ENCODE data around the gene TERT. TPM values are rescaled to one million over a fixed set of nuclear protein-coding genes. Genes with fewer than 3 reads are reported as not detected.

TERT gene
- total and polyA plus RNA-seq, 4 experiments from 2014 or later: 0.12 to 0.13 TPM; not detected in 2

- no peak overlapping the region for H3K27ac ChIP-seq (ENCODE audit: low read depth, low read length)
- peaks cover 0 to 13% (median 4%) of the 10 kb centered on the region in 4 donors for H3K4me1 Mint-ChIP-seq
- intact Hi-C loops (cut with micrococcal nuclease): no loop called here
- H3K9me3 ChIP-seq (ENCODE audit: control insufficient read depth in 1 of 2, low read length in 2 of 2): no peaks in the 10 kb centered on the region
- CTCF ChIA-PET (ENCODE audit: partially characterized antibody): interaction anchor here (1.1 to 1.6 kb wide), 2 partner anchors 10 to 159 kb away, joined by 3 to 5 read pairs; no protein-coding TSS in a partner anchor
- H3K27ac Mint-ChIP-seq: peak overlapping the region in 3 of 7 donors; percentile 0 to 30 (median 14)
- H3K4me3 ChIP-seq (ENCODE audit: low read length in 2 of 2): no peak overlapping the region
- H3K4me3 Mint-ChIP-seq: no peak overlapping the region
- H3K27me3 Mint-ChIP-seq: no peaks in the 10 kb centered on the region
- no peaks in the 10 kb centered on the region for H3K9me3 Mint-ChIP-seq
- POLR2A ChIA-PET (ENCODE audit: partially characterized antibody): interaction anchor here (0.6 to 2.1 kb wide), 2 partner anchors 10 kb away, joined by 3 to 8 read pairs; no protein-coding TSS in a partner anchor
- H3K27me3 ChIP-seq (ENCODE audit: insufficient read depth, low read length): no peaks in the 10 kb centered on the region
- H3K4me1 ChIP-seq (ENCODE audit: insufficient read depth, low read length): no peaks in the 10 kb centered on the region
- peaks cover 61% of the 10 kb centered on the region for H3K36me3 ChIP-seq (ENCODE audit: insufficient read depth, low read length)
- peaks cover 22 to 63% of the 10 kb centered on the region in 2 donors for H3K36me3 Mint-ChIP-seq
- DNase-seq: no peak
These were observed 31.1 kb upstream of the TERT start for GRCh38 chr5:1325870-1326531.

GRCh38 chr5:1325191-1325741 lies 30.4 kb upstream of the TERT start:
- Mint-ChIP-seq H3K27ac (no peak overlapping the region), H3K4me3 (no peak overlapping the region), H3K4me1 (peaks cover 0 to 13% (median 4%) of the 10 kb centered on the region in 4 donors), H3K9me3 (no peaks in the 10 kb centered on the region), H3K36me3 (peaks cover 28 to 62% of the 10 kb centered on the region in 2 donors), H3K27me3 (no peaks in the 10 kb centered on the region)
- intact Hi-C loops (cut with micrococcal nuclease): no loop called here
- Histone ChIP-seq H3K4me3 (ENCODE audit: low read length in 2 of 2) (no peak overlapping the region), H3K36me3 (ENCODE audit: insufficient read depth, low read length) (peaks cover 60% of the 10 kb centered on the region), H3K9me3 (ENCODE audit: control insufficient read depth in 1 of 2, low read length in 2 of 2) (no peaks in the 10 kb centered on the region), H3K27me3 (ENCODE audit: insufficient read depth, low read length) (no peaks in the 10 kb centered on the region), H3K27ac (ENCODE audit: low read depth, low read length) (no peak overlapping the region), H3K4me1 (ENCODE audit: insufficient read depth, low read length) (no peaks in the 10 kb centered on the region)
- DNase-seq: no peak
- CTCF ChIA-PET (ENCODE audit: partially characterized antibody): interaction anchor here (1.1 to 1.6 kb wide), 2 partner anchors 10 to 158 kb away, joined by 3 to 5 read pairs; no protein-coding TSS in a partner anchor
- POLR2A ChIA-PET (ENCODE audit: partially characterized antibody): interaction anchor here (2.1 kb wide), 1 partner anchor 9 kb away, joined by 8 read pairs; no protein-coding TSS in a partner anchor

- H3K27ac Mint-ChIP-seq: no peak overlapping the region
- Histone ChIP-seq H3K9me3 (ENCODE audit: control insufficient read depth in 1 of 2, low read length in 2 of 2) (no peaks in the 10 kb centered on the region), H3K4me3 (ENCODE audit: low read length in 2 of 2) (no peak overlapping the region), H3K27me3 (ENCODE audit: insufficient read depth, low read length) (no peaks in the 10 kb centered on the region), H3K27ac (ENCODE audit: low read depth, low read length) (no peak overlapping the region), H3K4me1 (ENCODE audit: insufficient read depth, low read length) (no peaks in the 10 kb centered on the region), H3K36me3 (ENCODE audit: insufficient read depth, low read length) (peaks cover 60% of the 10 kb centered on the region)
- POLR2A ChIA-PET (ENCODE audit: partially characterized antibody): no interaction called here
- H3K36me3 Mint-ChIP-seq: peaks cover 31 to 63% of the 10 kb centered on the region in 2 donors
- DNase-seq: peak in 1 of 5 donors; percentile 40
- intact Hi-C loops (cut with micrococcal nuclease): no loop called here
- H3K27me3 Mint-ChIP-seq: no peaks in the 10 kb centered on the region
- H3K4me1 Mint-ChIP-seq: peaks cover 0 to 13% (median 4%) of the 10 kb centered on the region in 4 donors
- H3K9me3 Mint-ChIP-seq: no peaks in the 10 kb centered on the region
- H3K4me3 Mint-ChIP-seq: no peak overlapping the region
- CTCF ChIA-PET (ENCODE audit: partially characterized antibody): interaction anchor here (1.6 kb wide), 1 partner anchor 157 kb away, joined by 3 read pairs; no protein-coding TSS in a partner anchor
These were observed 29.9 kb upstream of the TERT start for GRCh38 chr5:1324719-1325190.

- Histone ChIP-seq H3K27ac (ENCODE audit: low read depth, low read length) (no peak overlapping the region), H3K9me3 (ENCODE audit: control insufficient read depth in 1 of 2, low read length in 2 of 2) (no peaks in the 10 kb centered on the region), H3K27me3 (ENCODE audit: insufficient read depth, low read length) (no peaks in the 10 kb centered on the region), H3K36me3 (ENCODE audit: insufficient read depth, low read length) (peaks cover 63% of the 10 kb centered on the region), H3K4me1 (ENCODE audit: insufficient read depth, low read length) (no peaks in the 10 kb centered on the region), H3K4me3 (ENCODE audit: low read length in 2 of 2) (no peak overlapping the region)
- intact Hi-C loops (cut with micrococcal nuclease): no loop called here
- Mint-ChIP-seq H3K36me3 (peaks cover 31 to 65% of the 10 kb centered on the region in 2 donors), H3K4me3 (no peak overlapping the region), H3K9me3 (no peaks in the 10 kb centered on the region), H3K27me3 (no peaks in the 10 kb centered on the region), H3K4me1 (peaks cover 0 to 13% (median 4%) of the 10 kb centered on the region in 4 donors), H3K27ac (no peak overlapping the region)
- CTCF ChIA-PET (ENCODE audit: partially characterized antibody): no interaction called here
- peak in 1 of 5 donors; percentile 27 for DNase-seq
- POLR2A ChIA-PET (ENCODE audit: partially characterized antibody): no interaction called here
These were observed 29.4 kb upstream of the TERT start for GRCh38 chr5:1324301-1324700.

- H3K27me3 Mint-ChIP-seq: no peaks in the 10 kb centered on the region
- no peaks in the 10 kb centered on the region for H3K27me3 ChIP-seq (ENCODE audit: insufficient read depth, low read length)
- H3K9me3 ChIP-seq (ENCODE audit: control insufficient read depth in 1 of 2, low read length in 2 of 2): no peaks in the 10 kb centered on the region
- H3K36me3 ChIP-seq (ENCODE audit: insufficient read depth, low read length): peaks cover 59% of the 10 kb centered on the region
- H3K4me1 ChIP-seq (ENCODE audit: insufficient read depth, low read length): no peaks in the 10 kb centered on the region
- no peaks in the 10 kb centered on the region for H3K9me3 Mint-ChIP-seq
- ChIA-PET CTCF (ENCODE audit: partially characterized antibody) (no interaction called here), POLR2A (ENCODE audit: partially characterized antibody) (no interaction called here)
- peaks cover 0 to 13% (median 3%) of the 10 kb centered on the region in 4 donors for H3K4me1 Mint-ChIP-seq
- H3K36me3 Mint-ChIP-seq: peaks cover 31 to 68% of the 10 kb centered on the region in 2 donors
- H3K27ac Mint-ChIP-seq: no peak overlapping the region
- intact Hi-C loops (cut with micrococcal nuclease): no loop called here
- no peak overlapping the region for H3K4me3 Mint-ChIP-seq
- H3K4me3 ChIP-seq (ENCODE audit: low read length in 2 of 2): no peak overlapping the region
- peak in 1 of 5 donors; percentile 11 for DNase-seq
- H3K27ac ChIP-seq (ENCODE audit: low read depth, low read length): no peak overlapping the region
These were observed 28.9 kb upstream of the TERT start for GRCh38 chr5:1323803-1324173.

- Mint-ChIP-seq H3K27ac (no peak overlapping the region), H3K36me3 (peaks cover 27 to 69% of the 10 kb centered on the region in 2 donors), H3K4me3 (no peak overlapping the region), H3K4me1 (peaks cover 0 to 8% (median 0%) of the 10 kb centered on the region in 4 donors), H3K9me3 (no peaks in the 10 kb centered on the region), H3K27me3 (no peaks in the 10 kb centered on the region)
- H3K27me3 ChIP-seq (ENCODE audit: insufficient read depth, low read length): no peaks in the 10 kb centered on the region
- DNase-seq: peak in 1 of 5 donors; percentile 32
- POLR2A ChIA-PET (ENCODE audit: partially characterized antibody): no interaction called here
- H3K4me3 ChIP-seq (ENCODE audit: low read length in 2 of 2): no peak overlapping the region
- CTCF ChIA-PET (ENCODE audit: partially characterized antibody): interaction anchor here (0.6 kb wide), 1 partner anchor 9 kb away, joined by 3 read pairs; no protein-coding TSS in a partner anchor
- H3K4me1 ChIP-seq (ENCODE audit: insufficient read depth, low read length): no peaks in the 10 kb centered on the region
- no peaks in the 10 kb centered on the region for H3K9me3 ChIP-seq (ENCODE audit: control insufficient read depth in 1 of 2, low read length in 2 of 2)
- no peak overlapping the region for H3K27ac ChIP-seq (ENCODE audit: low read depth, low read length)
- peaks cover 59% of the 10 kb centered on the region for H3K36me3 ChIP-seq (ENCODE audit: insufficient read depth, low read length)
- intact Hi-C loops (cut with micrococcal nuclease): no loop called here
These were observed 28.3 kb upstream of the TERT start for GRCh38 chr5:1322955-1323802.
